HL-60 (cell line): ENCODE measurements around the gene PLEKHO1.

Experiments
- DNase-seq, 2 experiments: peaks; one replicate each; pipeline ENCODE4 v3.0.0-alpha.2; 2010 to 2020; ENCODE audit warnings: low read depth in 1 of 2, low spot score in 1 of 2
- H3K27ac ChIP-seq: fragments of 250-450 bp; sonication (Bioruptor Pico); replicated peaks from 2 replicates; pipeline ENCODE4 v1.5.1; 2020; ENCODE audit warnings: mild to moderate bottlenecking, moderate library complexity
- H3K27me3 ChIP-seq: fragments of 250-450 bp; sonication (Bioruptor Pico); 2 replicates; pipeline ENCODE4 v1.5.1; 2021; ENCODE audit warnings: mild to moderate bottlenecking, moderate library complexity; ENCODE audit not compliant: insufficient read depth, poor library complexity, severe bottlenecking
- H3K4me3 ChIP-seq: replicated peaks from 2 replicates; pipeline ENCODE4 v1.5.1; 2011; ENCODE audit warnings: mild to moderate bottlenecking, control low read depth, low read length; ENCODE audit not compliant: insufficient read depth
- GABPA ChIP-seq: IDR thresholded peaks from 2 replicates; pipeline ENCODE4 v1.6.1; 2012; ENCODE audit warnings: low read depth
- POLR2AphosphoS5 ChIP-seq: IDR thresholded peaks from 2 replicates; pipeline ENCODE4 v1.6.1; 2012; ENCODE audit warnings: low read depth
- SPI1 ChIP-seq: IDR thresholded peaks from 2 replicates; pipeline ENCODE4 v1.6.1; 2012; ENCODE audit warnings: low read depth, mild to moderate bottlenecking, borderline replicate concordance
- TF ChIP-seq, protein P1 (sequence below): IDR thresholded peaks from one replicate; pipeline ENCODE4 v1.5.1; 2011; ENCODE audit warnings: low read length, control low read depth, inconsistent platforms; ENCODE audit not compliant: insufficient read depth
- TF ChIP-seq, protein P2 (sequence below): IDR thresholded peaks from 2 replicates; pipeline ENCODE4 v1.6.1; 2012; ENCODE audit warnings: low read depth; ENCODE audit not compliant: insufficient replicate concordance

PLEKHO1 gene

GRCh38 chr1:150162582-150162861 is 12.8 kb downstream of the PLEKHO1 start:
- DNase-seq: no peak
- no peak for TF ChIP-seq POLR2AphosphoS5
- peak; percentile 51 for TF ChIP-seq SPI1
- Histone ChIP-seq H3K27me3 (no peaks in the 10 kb centered on the region), H3K27ac (peak overlapping the region; percentile 89), H3K4me3 (no peak overlapping the region)

- no peak overlapping the region for H3K4me3 ChIP-seq
- TF ChIP-seq GABPA (no peak), SPI1 (no peak), POLR2AphosphoS5 (no peak)
- TF ChIP-seq, protein P1, sequence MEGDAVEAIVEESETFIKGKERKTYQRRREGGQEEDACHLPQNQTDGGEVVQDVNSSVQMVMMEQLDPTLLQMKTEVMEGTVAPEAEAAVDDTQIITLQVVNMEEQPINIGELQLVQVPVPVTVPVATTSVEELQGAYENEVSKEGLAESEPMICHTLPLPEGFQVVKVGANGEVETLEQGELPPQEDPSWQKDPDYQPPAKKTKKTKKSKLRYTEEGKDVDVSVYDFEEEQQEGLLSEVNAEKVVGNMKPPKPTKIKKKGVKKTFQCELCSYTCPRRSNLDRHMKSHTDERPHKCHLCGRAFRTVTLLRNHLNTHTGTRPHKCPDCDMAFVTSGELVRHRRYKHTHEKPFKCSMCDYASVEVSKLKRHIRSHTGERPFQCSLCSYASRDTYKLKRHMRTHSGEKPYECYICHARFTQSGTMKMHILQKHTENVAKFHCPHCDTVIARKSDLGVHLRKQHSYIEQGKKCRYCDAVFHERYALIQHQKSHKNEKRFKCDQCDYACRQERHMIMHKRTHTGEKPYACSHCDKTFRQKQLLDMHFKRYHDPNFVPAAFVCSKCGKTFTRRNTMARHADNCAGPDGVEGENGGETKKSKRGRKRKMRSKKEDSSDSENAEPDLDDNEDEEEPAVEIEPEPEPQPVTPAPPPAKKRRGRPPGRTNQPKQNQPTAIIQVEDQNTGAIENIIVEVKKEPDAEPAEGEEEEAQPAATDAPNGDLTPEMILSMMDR: no peak
- TF ChIP-seq, protein P2, sequence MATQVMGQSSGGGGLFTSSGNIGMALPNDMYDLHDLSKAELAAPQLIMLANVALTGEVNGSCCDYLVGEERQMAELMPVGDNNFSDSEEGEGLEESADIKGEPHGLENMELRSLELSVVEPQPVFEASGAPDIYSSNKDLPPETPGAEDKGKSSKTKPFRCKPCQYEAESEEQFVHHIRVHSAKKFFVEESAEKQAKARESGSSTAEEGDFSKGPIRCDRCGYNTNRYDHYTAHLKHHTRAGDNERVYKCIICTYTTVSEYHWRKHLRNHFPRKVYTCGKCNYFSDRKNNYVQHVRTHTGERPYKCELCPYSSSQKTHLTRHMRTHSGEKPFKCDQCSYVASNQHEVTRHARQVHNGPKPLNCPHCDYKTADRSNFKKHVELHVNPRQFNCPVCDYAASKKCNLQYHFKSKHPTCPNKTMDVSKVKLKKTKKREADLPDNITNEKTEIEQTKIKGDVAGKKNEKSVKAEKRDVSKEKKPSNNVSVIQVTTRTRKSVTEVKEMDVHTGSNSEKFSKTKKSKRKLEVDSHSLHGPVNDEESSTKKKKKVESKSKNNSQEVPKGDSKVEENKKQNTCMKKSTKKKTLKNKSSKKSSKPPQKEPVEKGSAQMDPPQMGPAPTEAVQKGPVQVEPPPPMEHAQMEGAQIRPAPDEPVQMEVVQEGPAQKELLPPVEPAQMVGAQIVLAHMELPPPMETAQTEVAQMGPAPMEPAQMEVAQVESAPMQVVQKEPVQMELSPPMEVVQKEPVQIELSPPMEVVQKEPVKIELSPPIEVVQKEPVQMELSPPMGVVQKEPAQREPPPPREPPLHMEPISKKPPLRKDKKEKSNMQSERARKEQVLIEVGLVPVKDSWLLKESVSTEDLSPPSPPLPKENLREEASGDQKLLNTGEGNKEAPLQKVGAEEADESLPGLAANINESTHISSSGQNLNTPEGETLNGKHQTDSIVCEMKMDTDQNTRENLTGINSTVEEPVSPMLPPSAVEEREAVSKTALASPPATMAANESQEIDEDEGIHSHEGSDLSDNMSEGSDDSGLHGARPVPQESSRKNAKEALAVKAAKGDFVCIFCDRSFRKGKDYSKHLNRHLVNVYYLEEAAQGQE: no peak
- H3K27me3 ChIP-seq: no peaks in the 10 kb centered on the region
- H3K27ac ChIP-seq: peak overlapping the region; percentile 89
- DNase-seq: peak; percentile 74 to 95
Observed at GRCh38 chr1:150162862-150163706, 13.4 kb downstream of the PLEKHO1 start.

DNA sequence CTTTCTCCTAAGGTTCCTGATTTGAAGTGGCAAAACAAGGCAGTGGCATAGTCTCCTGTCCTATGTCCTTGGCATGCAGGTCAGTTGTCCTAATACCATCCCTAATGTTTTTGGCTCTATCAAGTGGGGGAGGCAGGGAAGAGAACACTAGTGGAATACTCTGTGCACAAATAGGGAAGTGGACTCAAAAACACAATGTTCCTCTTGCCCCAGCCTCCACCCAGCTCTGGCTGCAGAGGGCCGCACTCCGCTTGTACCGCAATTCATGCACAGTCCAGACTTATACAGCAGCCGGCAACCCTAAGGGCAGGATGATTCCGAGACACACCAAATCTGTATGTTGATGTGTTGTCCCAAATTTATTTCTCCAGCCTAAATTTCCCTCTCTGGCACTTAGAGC is 14.5 kb downstream of the PLEKHO1 start:
- Histone ChIP-seq H3K4me3 (no peak overlapping the region), H3K27me3 (no peaks in the 10 kb centered on the region), H3K27ac (peak overlapping the region; percentile 89)
- TF ChIP-seq, protein P1: no peak
- peak; percentile 88 for TF ChIP-seq SPI1
- peak in 1 of 2 experiments; percentile 63 for DNase-seq

DNA sequence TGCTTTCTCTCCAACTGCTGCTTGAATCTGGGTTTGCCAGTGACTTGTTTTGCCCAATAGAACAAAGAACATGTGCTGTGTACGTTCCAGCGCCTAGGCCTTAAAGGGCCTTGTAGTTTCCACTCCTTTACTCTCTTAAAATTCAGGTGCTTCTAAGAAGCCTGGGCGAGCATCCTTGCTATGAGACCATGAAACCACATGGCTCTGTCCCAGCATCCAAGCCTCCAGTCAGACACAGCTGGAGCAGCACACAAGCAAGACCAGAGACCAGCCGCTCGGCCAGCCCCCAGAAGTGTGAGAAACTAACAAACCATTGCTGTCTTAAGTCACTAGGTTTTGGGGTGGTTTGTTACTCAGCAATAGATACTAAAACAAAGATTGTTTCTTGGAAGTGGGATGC is 15.1 kb downstream of the PLEKHO1 start:
- DNase-seq: no peak
- H3K27me3 ChIP-seq: no peaks in the 10 kb centered on the region
- H3K4me3 ChIP-seq: no peak overlapping the region
- TF ChIP-seq, protein P1: no peak
- TF ChIP-seq, protein P2: no peak
- no peak for TF ChIP-seq POLR2AphosphoS5
- TF ChIP-seq SPI1: no peak
- no peak for TF ChIP-seq GABPA
- H3K27ac ChIP-seq: peak overlapping the region; percentile 89
